GM08714 (cell line): Measurements from ENCODE around the gene GXYLT2.
A peak's percentile ranks its signal among the peaks of the same experiment; 100 is the strongest.
"Not testable (repeated sequence)": the region's sequence is repeated elsewhere in the genome, so short reads cannot be mapped to it uniquely, and the experiment has no call there.

Experiments
- H3K4me3 ChIP-seq: fragments of 200-500 bp; sonication (Bioruptor generic); 2 replicates; pipeline ENCODE4 v1.5.1; 2014; ENCODE audit warnings: mild to moderate bottlenecking, low read length, inconsistent platforms
- ZNF274 ChIP-seq: IDR thresholded peaks from 2 replicates; pipeline ENCODE4 v1.6.1; 2012; ENCODE audit warnings: mild to moderate bottlenecking, low read depth, low read length

GXYLT2 gene

GRCh38 chr3:72995337-72995736 lies 107.5 kb downstream of the GXYLT2 start:
- no peak overlapping the region for H3K4me3 ChIP-seq
- TF ChIP-seq ZNF274 = no peak

- TF ChIP-seq ZNF274 = no peak
- peak overlapping the region; percentile 63; the same call in 1 of the 2 replicates for H3K4me3 ChIP-seq
These were observed 108.3 kb downstream of the GXYLT2 start for GRCh38 chr3:72996121-72996472.

- H3K4me3 ChIP-seq = peak within 1 kb of the TSS; percentile 98
These were observed 108.9 kb downstream of the GXYLT2 start, which contains the start of gene PPP4R2 for GRCh38 chr3:72996473-72997333. PPP4R2 (plus strand) TSS chr3:72996811; CDS start chr3:72997038, 227 bp downstream.

DNA sequence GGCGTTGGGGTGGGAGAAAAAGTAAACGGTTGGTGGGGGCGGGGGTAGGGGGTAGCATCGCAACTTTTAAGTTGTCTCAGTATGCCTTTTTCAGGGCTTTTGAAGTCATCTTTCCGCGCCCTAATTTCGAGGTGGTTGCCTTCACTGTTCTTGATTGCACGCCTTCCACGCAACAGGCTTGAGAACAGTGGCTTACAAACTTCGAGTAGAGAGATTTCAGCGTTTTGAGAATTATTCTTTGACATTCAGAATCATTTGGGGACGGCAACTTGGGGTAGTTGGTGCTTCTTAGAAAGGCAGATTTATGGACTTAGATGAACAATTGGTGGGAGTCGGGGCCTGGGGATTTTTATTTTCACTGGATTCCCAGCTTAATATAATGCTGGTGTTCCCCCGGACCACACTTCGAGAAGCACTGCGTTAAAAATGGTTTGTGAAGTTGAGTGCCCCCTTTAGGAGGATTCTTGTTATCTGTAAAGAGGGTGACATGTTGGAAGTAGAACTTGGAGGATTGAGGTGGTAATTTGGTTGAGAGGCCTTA lies 109.6 kb downstream of the GXYLT2 start:
- no peak for TF ChIP-seq ZNF274
- peak overlapping the region; percentile 98 for H3K4me3 ChIP-seq

More at GRCh38 chr3:72996473-72997333, 108.9 kb downstream of the GXYLT2 start, which contains the start of gene PPP4R2:
- no peak for TF ChIP-seq ZNF274

GRCh38 chr3:72998466-72998865 lies 110.6 kb downstream of the GXYLT2 start:
- no peak for TF ChIP-seq ZNF274
- H3K4me3 ChIP-seq = peak overlapping the region; percentile 98

DNA sequence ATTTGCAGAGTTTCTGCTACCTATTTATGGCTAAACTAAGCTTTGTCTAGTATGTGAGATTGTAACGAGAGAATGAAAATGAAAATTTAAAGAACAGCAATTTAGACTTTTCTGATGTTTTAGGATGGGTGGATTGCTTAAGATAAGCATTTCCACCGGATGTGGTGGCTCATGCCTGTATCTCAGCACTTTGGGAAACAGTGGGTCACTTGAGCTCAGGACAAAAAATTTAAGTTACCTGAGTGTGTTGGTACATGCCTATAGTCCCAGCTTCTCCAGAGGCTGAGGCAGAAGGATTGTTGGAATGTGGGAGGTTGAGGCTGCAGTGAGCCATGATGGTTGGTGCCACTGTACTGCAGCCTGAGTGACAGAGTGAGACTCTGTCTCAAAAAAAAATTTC lies 112.1 kb downstream of the GXYLT2 start:
- no peak for TF ChIP-seq ZNF274
- H3K4me3 ChIP-seq = peak overlapping the region; percentile 28; the same call in 1 of the 2 replicates

DNA sequence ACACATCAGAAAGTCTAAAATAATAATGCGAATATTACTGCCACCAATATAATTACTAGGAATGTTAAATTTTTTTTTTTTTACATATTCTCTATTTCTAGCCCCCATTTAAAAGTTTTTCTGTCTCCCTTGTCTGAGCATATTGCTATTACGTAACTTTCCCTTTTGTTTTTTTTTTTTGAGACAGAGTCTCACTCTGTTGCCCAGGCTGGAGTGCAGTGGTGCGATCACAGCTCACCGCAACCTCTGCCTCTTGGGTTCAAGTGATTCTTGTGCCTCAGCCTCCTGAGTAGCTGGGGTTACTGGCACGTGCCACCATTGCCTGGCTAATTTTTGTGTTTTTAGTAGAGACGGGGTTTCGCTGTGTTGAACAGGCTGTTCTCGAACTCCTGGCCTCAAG lies 115.2 kb downstream of the GXYLT2 start:
- H3K4me3 ChIP-seq = not testable (repeated sequence)

- no peak for TF ChIP-seq ZNF274
- H3K4me3 ChIP-seq = no peak overlapping the region
These were observed 116.5 kb downstream of the GXYLT2 start for GRCh38 chr3:73004316-73004715.

- no peak overlapping the region for H3K4me3 ChIP-seq
- TF ChIP-seq ZNF274 = no peak
These were observed 120.3 kb downstream of the GXYLT2 start for GRCh38 chr3:73007992-73008712.

DNA sequence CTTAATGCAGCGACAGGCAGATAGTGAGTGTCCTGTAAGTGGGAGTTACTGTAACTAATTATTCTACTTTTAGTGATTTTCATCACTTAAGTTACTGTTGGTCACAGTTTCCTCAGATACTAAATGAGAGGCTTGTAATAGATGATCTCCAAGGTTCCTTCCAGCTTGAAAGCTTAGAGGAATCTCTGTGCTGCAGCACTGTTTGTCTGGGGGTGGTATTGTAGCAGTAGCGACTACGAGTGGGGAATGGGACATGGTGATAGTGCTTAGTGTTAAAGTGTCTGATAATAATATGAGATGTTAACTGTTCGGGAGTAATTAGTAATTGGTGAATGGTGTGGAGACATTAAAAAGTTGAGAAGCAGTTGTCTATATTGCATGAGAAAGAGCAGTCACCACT lies 121.2 kb downstream of the GXYLT2 start:
- no peak for TF ChIP-seq ZNF274

GRCh38 chr3:73009750-73010149 lies 121.9 kb downstream of the GXYLT2 start:
- TF ChIP-seq ZNF274 = no peak
- H3K4me3 ChIP-seq = no peak overlapping the region

More for the DNA sequence above, 121.2 kb downstream of the GXYLT2 start:
- H3K4me3 ChIP-seq = no peak overlapping the region

- no peak overlapping the region for H3K4me3 ChIP-seq
- no peak for TF ChIP-seq ZNF274
These were observed 122.3 kb downstream of the GXYLT2 start for GRCh38 chr3:73010158-73010557.

GRCh38 chr3:73018298-73018697 lies 130.5 kb downstream of the GXYLT2 start:
- no peak for TF ChIP-seq ZNF274

GRCh38 chr3:73018790-73019441 lies 131.1 kb downstream of the GXYLT2 start:
- H3K4me3 ChIP-seq = no peak overlapping the region
- TF ChIP-seq ZNF274 = no peak

More at GRCh38 chr3:73018298-73018697, 130.5 kb downstream of the GXYLT2 start:
- H3K4me3 ChIP-seq = no peak overlapping the region

- no peak for TF ChIP-seq ZNF274
- no peak overlapping the region for H3K4me3 ChIP-seq
These were observed 133.5 kb downstream of the GXYLT2 start for GRCh38 chr3:73021301-73021835.
